ENCODE results near the gene TROAP.

DNA sequence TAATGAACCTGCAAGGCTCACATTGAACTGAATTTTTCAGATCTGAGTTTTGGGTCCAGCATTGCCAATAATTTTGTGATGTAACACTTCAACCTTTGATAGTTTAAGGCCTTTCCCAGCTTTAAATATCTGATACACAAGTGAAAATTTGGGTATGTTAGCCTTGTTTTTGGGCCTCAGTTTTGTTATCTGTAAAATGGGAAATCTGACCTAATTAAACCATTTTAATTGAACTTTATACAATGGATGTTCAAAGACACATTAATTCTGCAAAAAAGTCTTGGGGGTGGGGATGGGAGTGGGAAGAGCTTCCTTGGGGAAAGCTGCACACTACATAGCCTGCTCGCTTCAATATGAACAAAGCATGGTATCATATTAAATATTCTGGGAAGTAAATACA lies 39.0 kb downstream of the TROAP start:
- TF ChIP-seq, protein P1, sequence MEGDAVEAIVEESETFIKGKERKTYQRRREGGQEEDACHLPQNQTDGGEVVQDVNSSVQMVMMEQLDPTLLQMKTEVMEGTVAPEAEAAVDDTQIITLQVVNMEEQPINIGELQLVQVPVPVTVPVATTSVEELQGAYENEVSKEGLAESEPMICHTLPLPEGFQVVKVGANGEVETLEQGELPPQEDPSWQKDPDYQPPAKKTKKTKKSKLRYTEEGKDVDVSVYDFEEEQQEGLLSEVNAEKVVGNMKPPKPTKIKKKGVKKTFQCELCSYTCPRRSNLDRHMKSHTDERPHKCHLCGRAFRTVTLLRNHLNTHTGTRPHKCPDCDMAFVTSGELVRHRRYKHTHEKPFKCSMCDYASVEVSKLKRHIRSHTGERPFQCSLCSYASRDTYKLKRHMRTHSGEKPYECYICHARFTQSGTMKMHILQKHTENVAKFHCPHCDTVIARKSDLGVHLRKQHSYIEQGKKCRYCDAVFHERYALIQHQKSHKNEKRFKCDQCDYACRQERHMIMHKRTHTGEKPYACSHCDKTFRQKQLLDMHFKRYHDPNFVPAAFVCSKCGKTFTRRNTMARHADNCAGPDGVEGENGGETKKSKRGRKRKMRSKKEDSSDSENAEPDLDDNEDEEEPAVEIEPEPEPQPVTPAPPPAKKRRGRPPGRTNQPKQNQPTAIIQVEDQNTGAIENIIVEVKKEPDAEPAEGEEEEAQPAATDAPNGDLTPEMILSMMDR (IDR thresholded peaks at IDR 0.05; ENCODE audit: low read depth, low read length) = no peak
- TF ChIP-seq POLR2A (IDR thresholded peaks at IDR 0.05; ENCODE audit: extremely low read depth, insufficient read length) = no peak
- TF ChIP-seq, protein P2, sequence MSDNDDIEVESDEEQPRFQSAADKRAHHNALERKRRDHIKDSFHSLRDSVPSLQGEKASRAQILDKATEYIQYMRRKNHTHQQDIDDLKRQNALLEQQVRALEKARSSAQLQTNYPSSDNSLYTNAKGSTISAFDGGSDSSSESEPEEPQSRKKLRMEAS (IDR thresholded peaks at IDR 0.05; ENCODE audit: low read depth, low read length) = no peak

All from NB4 (cell line).